ENCODE measurements around the gene MAPT.
"Not testable (repeated sequence)": the region's sequence is repeated elsewhere in the genome, so short reads cannot be mapped to it uniquely, and the experiment has no call there.

Gene MAPT

DNA sequence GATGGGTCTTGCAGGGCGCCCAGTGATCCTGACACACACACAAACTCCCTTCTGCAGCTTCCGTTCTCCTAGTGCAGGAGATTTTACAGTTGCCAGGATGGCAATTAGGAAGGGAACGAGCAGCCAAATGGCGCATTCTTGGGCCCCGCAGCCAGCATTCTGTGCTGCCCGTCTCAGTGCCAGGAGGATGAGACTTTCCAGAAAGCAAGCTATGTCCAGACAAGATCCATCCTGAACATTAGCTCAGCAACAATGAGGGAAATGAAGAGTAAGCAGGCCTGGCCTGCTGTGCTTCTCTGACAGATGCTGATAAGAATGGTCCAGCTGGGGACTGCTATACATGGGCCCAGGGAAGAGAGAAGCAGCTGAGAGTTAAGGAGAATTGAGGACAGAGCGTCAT, 33.2 kb upstream of the MAPT start:
- DNase-seq (ENCODE audit: insufficient read length, low spot score) (no peak), FAIRE-seq (no peak)

- FAIRE-seq; DNase-seq (ENCODE audit: insufficient read length, low spot score): not testable (repeated sequence)
Measured at GRCh38 chr17:45862127-45862526, 32.2 kb upstream of the MAPT start.

GRCh38 chr17:45863857-45864654, 30.3 kb upstream of the MAPT start:
- DNase-seq (ENCODE audit: insufficient read length, low spot score) (no peak), FAIRE-seq (no peak)

DNA sequence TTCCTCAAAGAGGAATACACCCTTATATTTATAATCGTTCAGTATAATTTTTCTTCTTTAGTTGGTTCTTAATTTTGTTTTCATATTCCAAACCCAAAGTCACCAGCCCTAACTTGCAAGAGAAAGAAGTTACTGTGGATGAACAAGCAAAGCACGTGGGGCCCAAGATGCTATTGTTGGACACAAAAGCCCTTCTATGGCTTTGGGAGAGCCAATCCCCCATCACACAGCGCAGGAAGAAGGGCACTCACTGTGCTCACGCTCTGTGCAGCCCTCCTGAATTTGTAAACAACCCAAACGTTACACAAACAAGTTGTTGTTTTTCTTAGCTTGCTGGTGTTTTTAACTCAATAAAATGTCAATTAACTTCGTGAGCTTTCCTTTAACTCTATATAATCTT, 27.2 kb upstream of the MAPT start:
- DNase-seq (ENCODE audit: insufficient read length, low spot score) (no peak), FAIRE-seq (no peak)

DNA sequence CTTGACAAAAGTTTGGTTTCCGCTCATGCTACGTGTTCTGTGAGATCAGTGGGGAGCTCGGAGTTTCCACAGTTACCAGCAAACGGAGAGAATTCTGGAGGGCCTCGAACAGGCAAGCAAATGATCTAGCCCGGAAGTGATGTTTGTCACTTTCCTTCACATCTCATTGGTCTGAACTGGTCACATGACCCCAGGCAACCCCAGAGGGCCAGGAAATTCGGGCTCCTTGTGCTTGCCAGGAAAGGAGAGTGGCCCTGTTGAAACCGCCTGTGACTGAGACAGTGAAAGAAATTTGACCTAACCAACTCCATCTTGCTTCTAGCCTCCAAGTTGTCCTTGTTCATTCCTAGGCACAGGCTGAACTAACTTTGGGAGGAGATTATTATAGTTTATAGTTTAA, 26.7 kb upstream of the MAPT start:
- FAIRE-seq (no peak), DNase-seq (ENCODE audit: insufficient read length, low spot score) (no peak)

DNA sequence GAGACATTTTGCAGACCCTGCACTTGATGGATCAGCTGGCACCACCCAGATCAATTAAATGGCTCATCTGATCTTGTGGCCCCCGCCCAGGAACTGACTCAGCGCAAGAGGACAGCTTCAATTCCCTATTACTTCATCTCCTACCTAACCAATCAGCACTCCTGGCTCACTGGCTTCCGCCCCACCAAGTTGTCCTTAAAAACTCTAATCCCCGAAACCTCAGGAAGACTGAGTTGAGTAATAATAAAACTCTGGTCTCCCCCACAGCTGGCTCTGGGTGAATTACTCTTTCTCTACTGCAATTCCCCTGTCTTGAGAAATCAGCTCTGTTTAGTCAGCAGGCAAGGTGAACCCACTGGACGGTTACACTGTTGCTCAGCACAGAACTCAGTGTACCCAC, 26.1 kb upstream of the MAPT start:
- FAIRE-seq = no peak
- DNase-seq (ENCODE audit: insufficient read length, low spot score) = no peak

DNA sequence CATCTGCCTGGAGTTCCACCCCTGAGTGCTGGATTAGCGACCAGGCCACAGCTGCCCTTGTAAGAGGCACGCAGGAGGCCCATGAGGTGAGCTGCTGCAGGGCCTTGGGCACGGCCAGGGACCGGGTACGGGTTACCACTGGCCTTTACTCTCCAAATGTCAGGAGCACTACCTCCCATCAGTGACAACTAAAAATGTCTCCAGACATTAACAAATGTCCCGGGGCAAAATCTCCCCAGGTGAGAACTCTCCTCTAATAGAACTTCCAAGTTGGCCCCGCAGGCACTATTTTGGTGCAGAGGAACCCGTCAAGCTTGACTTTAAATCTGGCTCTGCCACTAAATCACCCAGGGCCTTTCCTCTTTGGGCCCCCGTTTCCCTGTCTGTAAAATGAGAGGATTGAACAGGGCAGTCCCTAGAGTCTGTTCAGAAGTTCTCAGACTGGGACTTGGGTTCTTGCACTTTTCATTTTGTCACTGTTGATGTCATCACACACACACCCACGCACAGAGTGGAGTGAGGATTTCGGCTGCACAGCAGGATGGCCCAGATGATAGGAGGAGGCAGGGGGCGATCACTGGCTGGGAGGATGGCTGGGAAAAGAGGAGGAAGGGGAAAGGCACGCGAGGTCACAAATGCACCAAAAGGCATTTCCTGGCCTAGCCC, 24.5 kb upstream of the MAPT start:
- no peak for DNase-seq (ENCODE audit: insufficient read length, low spot score)
- FAIRE-seq = no peak

DNA sequence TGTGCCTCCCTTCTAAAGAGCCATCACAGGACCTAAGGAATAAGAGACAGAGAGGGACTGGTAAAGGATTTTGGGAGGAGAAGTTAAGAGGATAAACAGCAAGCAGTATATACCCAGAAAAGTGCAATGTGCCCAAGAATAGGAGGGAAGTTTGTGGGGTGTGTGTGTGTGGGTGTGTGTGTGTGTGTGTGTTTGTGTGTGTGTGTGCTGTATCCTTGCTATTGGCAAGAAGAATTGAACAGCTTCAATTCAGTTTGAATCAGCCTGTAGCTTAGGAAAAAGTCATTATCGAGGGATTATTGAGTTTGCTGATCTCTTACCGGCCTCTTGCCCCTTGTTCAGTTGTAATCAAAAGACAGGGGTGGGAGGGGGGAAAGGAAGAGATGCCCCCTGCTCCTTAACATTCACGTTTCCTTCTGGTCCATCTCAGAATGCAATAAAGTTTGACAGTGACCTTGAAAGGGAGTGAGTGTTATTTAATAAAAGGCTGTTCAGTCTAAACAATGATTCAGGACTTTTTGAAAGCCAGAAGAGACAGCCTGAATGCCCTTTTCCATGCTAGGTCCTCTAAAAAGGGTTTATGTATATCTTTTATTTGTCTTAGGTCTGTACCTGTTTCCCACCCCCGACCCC, 23.9 kb upstream of the MAPT start:
- no peak for FAIRE-seq
- DNase-seq (ENCODE audit: insufficient read length, low spot score) = no peak

- no peak for DNase-seq (ENCODE audit: insufficient read length, low spot score)
- FAIRE-seq = no peak
Measured at GRCh38 chr17:45871718-45872117, 22.6 kb upstream of the MAPT start.

- DNase-seq (ENCODE audit: insufficient read length, low spot score) (no peak), FAIRE-seq (no peak)
Measured at GRCh38 chr17:45873728-45874127, 20.6 kb upstream of the MAPT start.

DNA sequence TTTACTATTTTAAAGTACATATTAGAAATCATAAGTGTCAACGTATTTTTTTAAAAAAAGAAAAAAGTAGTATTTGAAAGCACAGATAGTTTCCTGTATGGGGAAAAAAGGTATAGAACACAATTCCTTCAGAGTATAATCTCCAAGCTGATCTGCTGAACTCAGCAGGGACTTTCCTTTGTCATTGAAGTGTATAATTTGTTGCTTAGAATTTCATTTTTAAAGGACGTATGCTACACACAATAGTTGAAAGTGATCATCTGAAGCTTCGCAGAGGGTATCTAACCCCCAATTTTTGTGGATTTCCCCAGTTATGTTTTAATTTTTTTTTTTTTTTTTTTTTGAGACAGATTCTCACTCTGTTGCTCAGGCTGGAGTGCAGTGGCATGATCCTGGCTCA, 20.2 kb upstream of the MAPT start:
- DNase-seq (ENCODE audit: insufficient read length, low spot score) (no peak), FAIRE-seq (no peak)

GRCh38 chr17:45876539-45876938, 17.8 kb upstream of the MAPT start:
- DNase-seq (ENCODE audit: insufficient read length, low spot score) (no peak), FAIRE-seq (no peak)

DNA sequence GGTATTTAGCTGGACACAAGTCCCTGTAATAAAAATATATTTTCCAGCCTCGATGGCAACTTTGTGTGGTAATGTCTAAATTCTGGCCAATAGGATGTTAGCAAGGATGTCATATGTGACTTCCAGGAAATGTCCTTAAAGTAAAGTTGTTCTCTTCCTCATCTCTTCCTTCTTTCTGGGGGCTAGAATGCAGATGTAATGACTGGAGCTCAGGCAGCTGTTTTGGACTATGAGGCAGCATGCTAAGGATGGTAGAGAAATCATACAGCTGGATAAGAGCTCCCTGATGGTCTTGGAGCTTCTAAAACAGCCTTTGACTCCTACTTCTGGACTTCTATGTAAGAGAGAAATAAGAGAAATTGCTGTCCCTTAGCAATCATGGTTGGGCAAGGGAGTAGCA, 16.9 kb upstream of the MAPT start:
- FAIRE-seq = no peak
- no peak for DNase-seq (ENCODE audit: insufficient read length, low spot score)

DNA sequence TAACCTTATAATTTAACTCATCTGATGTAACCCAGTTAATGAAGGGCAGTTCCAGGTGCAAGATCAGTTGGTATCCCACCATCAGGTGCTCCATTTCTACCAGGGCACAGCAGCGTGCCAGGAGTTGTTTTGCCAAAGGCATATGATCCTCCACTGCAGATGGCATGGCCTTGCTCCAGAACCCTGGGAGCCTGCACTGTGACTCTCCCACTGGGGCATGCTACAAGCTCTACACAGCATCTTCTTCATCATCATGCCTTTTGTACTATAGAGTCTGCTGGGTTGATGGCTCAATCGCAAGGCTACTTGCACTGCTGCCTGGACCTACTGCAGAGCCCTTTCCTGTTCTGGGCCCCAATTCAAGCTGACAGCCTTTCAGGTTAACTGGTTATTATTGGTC, 11.3 kb upstream of the MAPT start:
- FAIRE-seq = no peak
- no peak for DNase-seq (ENCODE audit: insufficient read length, low spot score)

- no peak for DNase-seq (ENCODE audit: insufficient read length, low spot score)
- FAIRE-seq = no peak
Measured at GRCh38 chr17:45886852-45887251, 7.5 kb upstream of the MAPT start.

DNA sequence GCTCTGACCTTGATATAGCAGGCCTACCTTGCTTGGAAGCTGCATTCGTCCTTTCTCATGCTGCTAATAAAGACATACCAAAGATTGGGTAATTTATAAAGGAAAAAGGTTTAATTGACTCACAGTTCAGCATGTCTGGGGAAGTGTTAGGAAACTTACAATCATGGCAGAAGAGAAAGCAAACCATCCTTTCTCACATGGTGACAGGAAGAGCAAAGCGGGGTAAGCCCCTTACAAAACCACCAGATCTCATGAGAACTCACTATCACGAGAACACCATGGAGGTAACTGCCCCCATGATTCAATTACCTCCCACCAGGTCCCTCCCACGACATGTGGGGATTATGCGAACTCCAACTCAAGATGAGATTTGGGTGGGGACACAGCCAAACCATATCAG, 6.0 kb upstream of the MAPT start:
- DNase-seq (ENCODE audit: insufficient read length, low spot score) (no peak), FAIRE-seq (no peak)

GRCh38 chr17:45889579-45889978, 4.8 kb upstream of the MAPT start:
- no peak for DNase-seq (ENCODE audit: insufficient read length, low spot score)
- FAIRE-seq = no peak

GRCh38 chr17:45893725-45894021, 681 bp upstream of the MAPT start:
- FAIRE-seq (no peak), DNase-seq (ENCODE audit: insufficient read length, low spot score) (no peak)

- DNase-seq (ENCODE audit: insufficient read length, low spot score) (no peak), FAIRE-seq (no peak)
Measured at GRCh38 chr17:45895304-45895968, 1.1 kb downstream of the MAPT start.

- no peak for FAIRE-seq
- no peak for DNase-seq (ENCODE audit: insufficient read length, low spot score)
Measured at GRCh38 chr17:45895969-45896785, 1.8 kb downstream of the MAPT start.

All from GM19239 (cell line).